Measurements from ENCODE around the gene CCDC137.

CCDC137 gene

DNA sequence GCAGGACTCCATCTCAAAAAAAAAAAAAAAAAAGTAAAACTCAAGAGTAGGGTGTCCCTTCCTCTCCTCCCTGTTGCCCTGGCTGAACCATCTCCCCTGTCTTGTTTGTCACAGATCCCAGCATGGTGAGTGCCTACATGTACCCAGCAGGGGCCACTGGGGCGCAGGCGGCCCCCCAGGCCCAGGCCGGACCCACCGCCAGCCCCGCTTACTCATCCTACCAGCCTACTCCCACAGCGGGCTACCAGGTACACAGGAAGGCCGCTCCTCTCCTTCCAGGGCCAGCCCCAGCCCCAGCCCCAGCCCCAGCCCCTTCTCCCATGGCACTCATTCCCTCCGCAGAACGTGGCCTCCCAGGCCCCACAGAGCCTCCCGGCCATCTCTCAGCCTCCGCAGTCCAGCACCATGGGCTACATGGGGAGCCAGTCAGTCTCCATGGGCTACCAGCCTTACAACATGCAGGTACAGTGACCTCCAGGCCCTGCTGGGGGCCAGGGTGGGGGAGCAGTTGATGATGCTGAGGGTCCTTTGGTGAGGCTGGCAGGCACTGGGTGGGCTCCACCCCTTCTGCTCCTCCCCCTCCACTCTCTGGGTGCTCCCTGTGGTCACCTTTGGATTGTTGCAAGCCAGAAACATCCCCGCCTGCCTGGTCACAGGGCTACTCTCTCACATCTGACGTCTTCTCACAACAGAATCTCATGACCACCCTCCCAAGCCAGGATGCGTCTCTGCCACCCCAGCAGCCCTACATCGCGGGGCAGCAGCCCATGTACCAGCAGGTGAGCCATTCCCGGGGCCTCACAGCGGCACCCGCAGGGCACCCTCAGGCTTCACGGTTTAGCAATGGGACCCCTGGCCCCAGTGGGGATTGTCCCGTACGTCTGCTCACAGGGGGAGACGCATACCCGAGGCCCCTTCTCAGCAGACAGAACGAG is 34.1 kb downstream of the CCDC137 start:
- DNase-seq (ENCODE audit: low read depth in 2 of 2, low spot score in 1 of 2): no peak

DNA sequence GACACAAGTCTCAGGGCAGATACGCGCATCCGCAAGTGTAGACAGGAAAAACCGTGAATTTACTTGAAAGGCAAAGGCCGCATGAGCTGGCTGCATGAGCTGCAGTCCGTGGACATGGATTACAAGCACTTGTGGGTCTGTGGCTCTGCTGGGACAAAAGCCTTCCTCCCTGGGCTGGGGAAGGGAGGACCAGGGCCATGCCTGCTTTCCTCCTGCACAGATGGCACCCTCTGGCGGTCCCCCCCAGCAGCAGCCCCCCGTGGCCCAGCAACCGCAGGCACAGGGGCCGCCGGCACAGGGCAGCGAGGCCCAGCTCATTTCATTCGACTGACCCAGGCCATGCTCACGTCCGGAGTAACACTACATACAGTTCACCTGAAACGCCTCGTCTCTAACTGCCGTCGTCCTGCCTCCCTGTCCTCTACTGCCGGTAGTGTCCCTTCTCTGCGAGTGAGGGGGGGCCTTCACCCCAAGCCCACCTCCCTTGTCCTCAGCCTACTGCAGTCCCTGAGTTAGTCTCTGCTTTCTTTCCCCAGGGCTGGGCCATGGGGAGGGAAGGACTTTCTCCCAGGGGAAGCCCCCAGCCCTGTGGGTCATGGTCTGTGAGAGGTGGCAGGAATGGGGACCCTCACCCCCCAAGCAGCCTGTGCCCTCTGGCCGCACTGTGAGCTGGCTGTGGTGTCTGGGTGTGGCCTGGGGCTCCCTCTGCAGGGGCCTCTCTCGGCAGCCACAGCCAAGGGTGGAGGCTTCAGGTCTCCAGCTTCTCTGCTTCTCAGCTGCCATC is 34.9 kb downstream of the CCDC137 start:
- no peak for DNase-seq (ENCODE audit: low read depth in 2 of 2, low spot score in 1 of 2)

DNA sequence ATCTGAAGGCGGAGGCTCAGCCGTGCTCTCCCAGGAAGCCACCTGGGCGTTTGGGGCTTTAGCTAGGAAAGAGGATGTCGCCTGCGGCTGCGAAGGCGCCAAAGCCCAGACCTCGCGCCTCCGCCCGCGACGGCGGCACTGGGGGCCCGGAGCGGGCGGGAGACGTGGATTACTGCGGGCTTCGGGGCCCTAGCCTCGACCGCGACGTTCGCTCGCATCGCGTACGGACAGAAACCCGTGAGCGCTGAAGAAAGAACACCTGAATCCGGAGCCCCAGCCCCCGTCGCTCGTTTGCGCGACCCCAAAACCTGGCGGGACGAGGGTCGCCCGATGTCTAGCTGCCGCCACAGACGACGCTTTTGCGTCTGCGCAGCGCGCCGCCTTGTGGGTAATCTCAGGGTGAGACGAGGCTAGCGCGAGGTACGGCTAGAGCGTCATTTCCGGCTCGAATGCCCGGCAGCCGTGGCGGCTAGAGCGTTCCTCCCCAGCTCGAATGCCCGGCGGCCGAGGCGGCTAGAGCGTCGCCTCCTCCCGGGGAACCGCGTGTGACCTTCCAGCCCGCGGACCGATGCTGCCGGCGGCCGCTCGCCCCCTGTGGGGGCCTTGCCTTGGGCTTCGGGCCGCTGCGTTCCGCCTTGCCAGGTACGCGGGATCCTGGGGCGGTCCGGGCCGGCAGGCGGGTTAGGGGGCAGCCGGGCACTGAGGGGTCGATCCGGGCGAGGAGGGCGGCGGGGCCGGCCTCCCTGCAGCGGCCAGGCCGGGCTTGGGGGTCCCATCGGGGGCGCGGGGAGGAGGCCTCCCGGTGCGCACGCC is 36.6 kb downstream of the CCDC137 start, which contains the start of gene MRPL12:
Gene MRPL12 (plus strand): TSS at position 434 of the 813 bp plus-strand sequence. CDS start 135 bp downstream, at position 569.
- DNase-seq (ENCODE audit: low read depth in 2 of 2, low spot score in 1 of 2): peak; percentile 76

DNA sequence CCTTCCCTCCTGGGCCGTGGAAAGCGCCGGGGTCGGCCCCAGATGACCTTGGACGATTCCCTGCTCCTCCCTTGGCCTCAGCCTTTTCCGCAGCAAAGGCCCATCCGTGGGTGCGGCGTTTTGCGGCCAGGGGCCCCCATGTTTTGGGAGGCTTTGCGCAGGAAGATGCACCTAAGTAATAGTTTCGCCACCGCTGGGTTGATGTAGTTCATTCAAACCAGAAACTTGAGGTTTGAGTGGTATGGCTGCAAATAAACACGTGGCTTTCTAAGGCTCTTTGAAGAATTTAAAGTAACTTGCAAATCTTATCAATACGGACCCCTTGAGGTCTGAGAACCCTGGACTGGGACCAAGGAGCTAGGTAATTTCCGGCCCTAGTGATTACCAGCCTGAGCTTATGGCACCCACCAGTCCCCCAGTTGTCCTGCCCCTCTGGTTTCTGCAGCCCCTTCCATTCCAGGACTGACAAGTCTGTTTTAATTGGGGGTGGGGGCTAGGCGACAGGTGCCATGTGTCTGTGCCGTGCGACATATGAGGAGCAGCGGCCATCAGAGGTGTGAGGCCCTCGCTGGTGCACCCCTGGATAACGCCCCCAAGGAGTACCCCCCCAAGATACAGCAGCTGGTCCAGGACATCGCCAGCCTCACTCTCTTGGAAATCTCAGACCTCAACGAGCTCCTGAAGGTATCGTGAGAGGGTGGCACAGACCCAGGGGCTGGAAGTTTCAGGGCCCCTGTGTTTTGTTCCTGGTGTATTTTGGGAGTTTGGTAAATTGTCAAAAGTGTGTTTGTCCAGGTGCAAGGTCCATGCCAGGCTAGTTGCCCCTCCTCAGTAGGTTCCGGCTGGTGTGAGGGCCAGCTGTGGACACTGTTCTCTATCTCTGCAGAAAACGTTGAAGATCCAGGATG is 37.5 kb downstream of the CCDC137 start:
- no peak for DNase-seq (ENCODE audit: low read depth in 2 of 2, low spot score in 1 of 2)

DNA sequence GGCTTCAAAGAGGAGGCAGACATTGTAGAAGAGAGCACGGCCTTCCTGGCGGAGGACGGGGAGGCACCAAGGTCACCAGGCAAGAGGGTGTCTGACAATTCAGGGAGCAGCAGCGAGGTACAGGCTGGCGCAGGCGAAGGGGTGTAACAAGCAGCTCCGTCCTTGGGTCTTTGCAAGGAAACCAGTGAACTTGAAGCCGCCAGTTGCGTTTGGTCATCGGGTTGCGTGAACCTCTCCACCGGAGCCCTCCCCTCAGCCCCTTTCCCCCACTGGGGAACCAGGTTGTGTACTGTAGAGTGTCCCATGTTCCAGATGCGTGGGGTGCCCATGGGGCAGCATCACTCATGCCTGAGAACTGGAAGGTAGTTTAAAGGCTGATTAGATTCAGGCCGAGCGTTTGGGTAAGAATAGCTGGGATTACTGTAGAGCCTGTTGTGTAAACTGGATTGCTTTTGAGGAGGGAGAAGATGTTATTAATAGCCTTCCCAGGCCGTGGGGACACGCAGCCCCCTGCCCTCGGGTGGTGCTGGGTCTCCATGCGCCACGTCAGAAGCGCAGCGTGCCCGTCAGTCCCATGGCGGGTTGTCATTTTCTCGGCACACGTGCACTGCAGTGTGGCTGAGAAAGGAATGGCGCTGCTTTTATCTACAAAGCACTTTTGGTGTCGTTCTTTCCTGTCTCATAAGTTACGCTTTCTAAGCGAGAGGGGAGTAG is 39.1 kb downstream of the CCDC137 start:
- DNase-seq (ENCODE audit: low read depth in 2 of 2, low spot score in 1 of 2): no peak

DNA sequence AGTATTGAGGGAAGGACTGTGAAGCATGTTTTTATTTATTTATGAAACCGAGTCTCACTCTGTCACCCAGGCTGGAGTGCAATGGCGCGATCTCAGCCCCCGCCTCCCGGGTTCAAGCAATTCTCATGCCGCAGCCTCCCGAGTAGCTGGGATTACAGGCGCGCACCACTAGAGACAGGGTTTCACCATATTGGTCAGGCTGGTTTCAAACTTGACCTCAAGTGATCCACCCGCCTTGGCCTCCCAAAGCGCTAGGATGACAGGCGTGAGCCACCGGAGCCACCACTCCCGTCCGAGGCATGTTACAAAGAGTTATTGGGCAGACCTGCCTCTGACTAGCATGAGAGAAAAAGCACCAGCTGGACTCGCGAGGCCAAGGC is 39.7 kb downstream of the CCDC137 start:
- DNase-seq (ENCODE audit: low read depth in 2 of 2, low spot score in 1 of 2): no peak

DNA sequence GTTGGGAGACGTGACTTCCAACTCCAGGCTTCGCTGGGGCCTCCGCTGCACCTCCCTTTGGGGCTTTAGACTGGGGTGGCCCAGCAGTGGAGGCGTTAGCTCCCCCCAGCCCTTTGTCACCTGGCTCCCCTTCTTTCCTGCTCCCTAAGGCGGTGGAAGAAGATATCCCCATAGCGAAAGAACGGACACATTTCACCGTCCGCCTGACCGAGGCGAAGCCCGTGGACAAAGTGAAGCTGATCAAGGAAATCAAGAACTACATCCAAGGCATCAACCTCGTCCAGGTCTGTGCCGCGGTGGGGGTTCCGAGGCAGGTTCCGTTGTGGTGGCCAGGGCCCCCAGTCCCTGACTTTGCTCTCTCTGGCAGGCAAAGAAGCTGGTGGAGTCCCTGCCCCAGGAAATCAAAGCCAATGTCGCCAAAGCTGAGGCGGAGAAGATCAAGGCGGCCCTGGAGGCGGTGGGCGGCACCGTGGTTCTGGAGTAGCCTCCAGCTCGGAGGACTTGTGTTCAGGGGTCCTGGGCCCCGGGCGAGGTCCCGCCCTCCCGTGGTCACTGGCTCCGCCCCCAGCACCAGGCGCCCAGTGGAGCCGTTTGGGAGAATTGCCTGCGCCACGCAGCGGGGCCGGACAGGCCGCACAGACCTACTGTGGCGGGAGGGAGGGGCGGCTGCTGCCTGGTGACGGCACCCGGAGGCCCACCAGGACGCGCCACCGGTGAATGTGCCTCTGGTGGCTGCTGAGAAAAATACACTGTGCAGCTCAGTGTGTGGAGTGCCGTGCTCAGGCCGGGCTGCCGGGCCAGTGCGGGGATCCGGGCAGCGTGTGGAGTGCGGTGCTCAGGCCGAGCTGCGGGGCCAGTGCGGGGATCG is 40.5 kb downstream of the CCDC137 start:
- DNase-seq (ENCODE audit: low read depth in 2 of 2, low spot score in 1 of 2): no peak

DNA sequence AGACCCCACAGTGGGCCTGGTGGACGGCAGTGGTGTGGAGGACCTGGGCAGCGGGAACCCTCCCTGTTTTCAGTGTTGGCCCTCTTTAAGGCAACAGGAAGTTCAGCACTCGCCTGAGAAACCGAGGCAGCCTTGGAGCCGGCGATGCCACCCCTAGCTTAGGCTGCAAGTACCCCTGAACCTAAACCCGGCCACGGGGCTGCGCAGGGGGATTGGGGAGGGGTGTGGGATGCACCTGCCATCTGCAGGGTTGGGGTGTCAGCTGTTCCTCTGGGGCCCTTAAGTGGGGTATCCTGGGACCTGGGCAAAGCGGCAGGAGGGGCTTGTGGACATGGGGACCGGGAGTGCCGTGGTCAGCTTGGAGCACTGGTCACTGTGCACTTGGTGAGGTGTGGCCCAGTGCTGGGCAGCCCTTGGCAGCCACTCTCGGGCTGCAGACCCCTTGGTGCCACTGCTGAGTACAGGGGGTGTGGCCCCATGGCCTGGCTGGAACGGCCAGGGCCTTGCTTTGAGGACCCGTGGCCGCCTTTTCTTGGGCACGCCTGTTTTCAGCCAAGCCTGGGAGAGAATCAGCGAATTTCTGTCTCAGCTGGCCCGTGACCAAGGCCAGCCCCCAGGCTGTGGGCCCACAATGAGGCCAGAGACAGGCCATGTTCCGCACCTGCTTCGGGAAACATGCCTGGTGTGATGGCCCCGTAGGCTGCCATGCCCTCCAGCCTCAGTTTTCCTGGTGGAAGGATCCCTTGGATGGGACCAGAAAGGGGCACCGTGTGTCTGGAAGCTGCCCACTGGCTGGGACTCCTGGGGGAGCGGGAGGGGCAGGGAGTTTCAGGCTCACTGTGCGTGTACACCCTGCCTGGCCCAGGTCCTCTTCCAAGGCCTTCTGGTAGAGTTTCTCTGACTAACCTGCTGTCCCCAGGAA is 41.4 kb downstream of the CCDC137 start:
- no peak for DNase-seq (ENCODE audit: low read depth in 2 of 2, low spot score in 1 of 2)

DNA sequence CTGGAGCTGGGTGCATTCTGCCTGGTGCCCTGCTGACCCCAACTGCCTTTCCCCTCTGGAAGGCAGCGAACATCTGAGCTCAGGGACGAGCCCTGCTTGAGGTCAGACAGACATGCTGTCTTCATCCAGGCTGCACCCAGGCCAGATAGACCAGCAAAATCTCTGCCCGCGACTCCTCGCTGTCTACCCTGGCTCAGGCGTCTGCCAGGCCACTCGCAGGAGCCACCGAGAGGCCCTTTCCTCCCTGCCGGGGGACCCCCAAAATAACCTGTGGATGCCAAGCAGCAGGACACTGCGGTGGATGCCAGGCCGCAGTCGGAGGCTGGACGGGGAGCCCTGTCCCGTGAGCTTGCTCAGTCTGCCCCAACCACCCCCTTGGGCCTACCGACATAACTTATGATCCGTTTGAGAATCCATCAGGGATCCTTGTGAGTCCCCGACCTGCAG is 42.2 kb downstream of the CCDC137 start:
- no peak for DNase-seq (ENCODE audit: low read depth in 2 of 2, low spot score in 1 of 2)

DNA sequence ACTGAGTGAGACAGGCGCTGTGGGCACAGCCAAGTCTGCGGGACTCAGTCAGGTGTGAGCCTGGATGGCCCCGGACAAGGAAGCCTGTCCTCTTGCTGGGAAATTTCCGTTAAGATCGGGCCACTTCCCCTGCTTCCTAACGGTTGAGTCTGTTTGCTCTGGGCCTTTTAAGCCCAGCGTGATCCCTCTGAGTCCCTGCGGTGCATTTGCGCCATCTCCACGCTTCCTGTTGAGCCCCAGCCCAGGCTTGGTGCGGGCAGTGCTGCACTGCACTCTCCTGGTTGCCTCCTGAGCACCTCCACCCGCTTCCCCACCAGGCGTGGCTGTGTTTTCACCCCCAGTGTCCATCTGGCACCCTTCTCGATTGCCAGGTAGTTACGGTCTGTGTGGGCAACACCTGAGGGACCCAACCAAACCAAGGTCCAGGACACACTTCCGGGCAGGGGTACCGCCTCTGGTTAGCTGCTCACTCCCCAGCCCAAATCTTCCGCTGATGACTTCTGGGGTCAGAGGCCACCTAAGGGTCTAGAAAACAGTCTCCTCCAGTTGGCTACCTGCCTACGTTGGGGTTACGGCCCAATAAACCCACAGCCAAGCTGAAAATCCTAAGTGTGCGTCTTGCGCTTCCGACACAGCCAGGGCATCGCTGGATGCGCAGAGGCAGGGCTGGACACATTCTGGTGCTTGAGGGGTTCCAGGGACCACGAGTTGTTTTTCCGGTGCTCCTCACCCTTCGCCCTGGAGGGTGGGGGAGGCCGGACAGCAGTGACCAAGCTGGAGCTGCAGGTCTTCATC is 44.2 kb downstream of the CCDC137 start:
- no peak for DNase-seq (ENCODE audit: low read depth in 2 of 2, low spot score in 1 of 2)

DNA sequence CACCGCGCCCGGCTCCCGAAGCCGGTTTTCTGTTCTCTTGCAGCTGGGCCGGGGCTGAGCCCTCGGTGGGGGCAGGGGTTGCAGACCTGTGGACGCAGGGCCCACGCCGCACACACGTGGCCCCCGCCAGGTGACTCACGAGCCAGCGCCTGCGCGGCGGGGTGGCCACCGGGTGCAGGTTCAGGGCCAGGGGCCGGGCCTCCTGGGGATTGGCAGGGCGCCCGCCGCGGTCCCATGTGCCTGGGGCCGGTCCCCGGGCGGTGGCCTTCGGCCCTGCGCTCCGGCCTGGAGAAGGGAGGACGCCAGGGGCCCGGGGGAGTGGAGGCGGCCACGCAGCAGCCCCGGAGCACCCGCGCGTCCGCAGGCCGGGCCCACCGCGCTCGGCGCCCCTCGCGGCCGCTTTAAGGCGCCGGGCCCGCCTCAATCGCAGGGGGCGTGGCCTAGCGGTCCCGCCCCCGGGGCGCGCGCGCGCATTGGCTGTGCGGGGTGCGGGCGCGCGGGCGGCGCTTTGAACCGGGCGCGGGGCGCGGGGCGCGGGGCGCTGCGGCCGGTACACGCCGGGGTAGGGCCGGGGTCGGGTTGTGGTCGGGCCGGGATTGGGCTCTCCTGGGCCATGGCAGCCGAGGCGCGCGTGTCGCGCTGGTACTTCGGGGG is 45.4 kb downstream of the CCDC137 start, which contains the start of gene SLC25A10:
Gene SLC25A10 (plus strand): TSS at position 471 of the 654 bp plus-strand sequence. CDS start 143 bp downstream, at position 614.
- peak; percentile 49 to 58 for DNase-seq (ENCODE audit: low read depth in 2 of 2, low spot score in 1 of 2)

DNA sequence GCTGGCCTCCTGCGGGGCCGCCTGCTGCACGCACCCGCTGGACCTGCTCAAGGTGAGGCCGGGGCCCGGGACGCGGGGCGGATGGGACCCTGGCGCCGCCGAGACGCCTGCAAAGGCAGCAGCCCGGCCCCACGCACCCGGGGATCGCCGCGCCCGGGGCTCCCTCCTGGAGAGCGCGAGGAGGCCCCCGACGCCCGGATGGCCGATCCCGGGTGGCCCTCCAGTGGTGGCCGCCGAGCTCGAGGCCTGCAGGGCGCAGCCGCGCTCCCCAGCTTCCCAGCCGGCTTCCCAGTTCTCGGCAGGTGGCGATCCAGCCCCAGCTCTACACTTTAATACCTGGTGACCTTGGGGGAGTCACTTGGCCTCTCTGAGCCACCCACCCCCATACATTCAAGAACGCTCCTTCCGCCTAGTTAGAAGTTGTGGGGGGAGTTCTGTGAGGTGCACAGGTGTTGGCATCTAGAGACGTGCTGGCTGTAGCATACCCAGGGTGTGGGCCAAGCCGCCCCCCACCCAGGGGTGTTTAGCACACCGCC is 46.0 kb downstream of the CCDC137 start:
- DNase-seq (ENCODE audit: low read depth in 2 of 2, low spot score in 1 of 2): no peak

DNA sequence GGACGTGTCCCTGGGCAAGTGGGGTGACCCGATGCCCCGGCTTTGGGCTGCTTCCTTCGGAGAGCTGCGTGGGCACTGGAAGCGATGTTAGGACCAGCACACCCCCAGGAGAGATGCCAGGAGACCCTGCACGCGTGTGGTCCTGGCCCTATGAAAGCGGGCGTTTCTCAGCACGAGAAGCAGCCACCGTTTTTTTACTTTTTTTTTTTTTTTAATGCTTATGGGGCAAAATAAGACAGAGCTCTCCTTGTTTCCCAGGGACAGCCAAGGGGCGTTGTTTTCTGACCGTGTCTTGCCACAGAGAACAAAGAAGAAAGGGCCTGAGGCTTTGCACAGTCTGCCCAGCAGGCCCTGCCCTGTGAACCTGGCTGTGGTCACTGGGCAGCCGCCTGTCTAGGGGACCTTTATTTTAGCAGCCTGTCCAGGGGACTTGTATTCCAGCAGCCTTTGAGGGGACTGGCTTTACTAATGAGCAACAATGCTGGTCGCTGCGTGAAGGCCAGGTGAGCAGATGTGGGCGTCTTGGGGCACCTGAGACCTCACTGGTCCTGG is 46.5 kb downstream of the CCDC137 start:
- no peak for DNase-seq (ENCODE audit: low read depth in 2 of 2, low spot score in 1 of 2)

DNA sequence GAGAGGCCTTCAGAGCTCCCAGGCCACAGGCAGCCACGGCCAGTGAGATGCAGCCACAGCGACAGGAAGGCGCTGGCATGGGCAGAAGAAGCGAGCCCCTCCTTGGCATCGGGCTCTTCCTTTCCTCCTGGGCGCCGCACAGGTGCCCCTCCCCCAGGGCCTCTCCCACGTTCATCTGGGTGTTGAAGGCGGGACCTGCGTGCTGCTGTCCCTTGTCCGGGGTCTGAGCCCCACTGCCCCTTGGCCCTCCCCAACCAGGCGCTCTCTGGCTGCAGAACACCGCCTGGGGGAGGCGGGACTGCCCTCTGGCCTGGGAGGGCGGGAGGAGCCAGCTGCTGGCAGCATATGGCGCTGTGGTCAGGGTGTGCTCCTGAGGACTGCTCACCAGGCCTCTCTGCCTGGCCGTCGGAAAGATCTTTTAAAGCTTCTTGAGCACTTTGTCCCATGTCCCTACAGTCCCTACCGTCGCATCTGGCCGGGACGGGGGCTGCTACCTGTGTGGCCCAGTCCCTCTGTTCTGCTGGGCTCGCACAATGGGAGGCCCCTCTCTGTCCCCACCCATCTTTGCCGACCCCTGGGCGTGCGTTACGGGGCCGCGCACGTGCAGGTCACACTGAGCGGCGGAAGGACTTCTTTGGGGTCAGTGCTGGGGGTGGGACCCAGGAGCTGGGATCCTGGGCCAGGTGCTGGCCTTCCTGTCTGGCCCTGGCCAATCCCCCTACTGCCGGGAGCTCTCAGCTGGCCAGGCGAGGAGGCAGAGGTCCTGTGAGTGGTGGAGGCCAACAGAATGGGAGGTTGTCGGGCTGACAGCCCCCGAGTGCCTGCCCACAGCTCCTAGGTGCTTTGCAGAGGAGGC is 47.2 kb downstream of the CCDC137 start:
- no peak for DNase-seq (ENCODE audit: low read depth in 2 of 2, low spot score in 1 of 2)

Measured in stimulated activated CD8-positive, alpha-beta memory T cell treated with anti-CD3 and anti-CD28 coated beads, Interleukin-4, amount 100 ng/mL, for 1 hour (primary cell).